SK-N-SH treated with all-trans-retinoic acid at 6 μM for 48 hours (cell line): ENCODE results near the gene CFAP299.

Source experiments
- ATAC-seq: fragments of 200-7000 bp; cut with Tn5 transposase; 3 replicates; pipeline ENCODE4 v1.9.1; 2020; ENCODE audit warnings: mild to moderate bottlenecking, moderate library complexity
- ARNTL ChIP-seq: fragments of 450-650 bp; formaldehyde crosslinking; IDR thresholded peaks from 2 replicates; pipeline ENCODE4 v1.5.0; 2020; ENCODE audit warnings: low read depth, mild to moderate bottlenecking, moderate library complexity, borderline replicate concordance
- BACH2 ChIP-seq: fragments of 250-450 bp; sonication (Bioruptor Pico); IDR thresholded peaks from 2 replicates; pipeline ENCODE4 v1.9.0; 2021; ENCODE audit warnings: mild to moderate bottlenecking, borderline replicate concordance
- CREB5 ChIP-seq: fragments of 250-450 bp; sonication (Bioruptor Pico); IDR thresholded peaks from 2 replicates; pipeline ENCODE4 v1.5.1; 2020; ENCODE audit warnings: low read depth, mild to moderate bottlenecking, moderate library complexity
- CSDC2 ChIP-seq: fragments of 250-450 bp; sonication (Bioruptor Pico); IDR thresholded peaks from 2 replicates; pipeline ENCODE4 v1.5.0; 2020; ENCODE audit warnings: mild to moderate bottlenecking, moderate library complexity
- CSRNP3 ChIP-seq: fragments of 250-450 bp; sonication (Bioruptor Pico); IDR thresholded peaks from 2 replicates; pipeline ENCODE4 v1.5.1; 2021; ENCODE audit warnings: mild to moderate bottlenecking, moderate library complexity
- ISL1 ChIP-seq: fragments of 250-450 bp; sonication (Bioruptor Pico); IDR thresholded peaks from 2 replicates; pipeline ENCODE4 v2.1.2; 2022; ENCODE audit warnings: mild to moderate bottlenecking, moderate library complexity
- OSR1 ChIP-seq: fragments of 250-450 bp; sonication (Bioruptor Pico); IDR thresholded peaks from 2 replicates; pipeline ENCODE4 v1.8.0; 2022; ENCODE audit warnings: moderate library complexity, mild to moderate bottlenecking, inconsistent platforms
- PATZ1 ChIP-seq: fragments of 250-450 bp; sonication (Bioruptor Pico); IDR thresholded peaks from 2 replicates; pipeline ENCODE4 v1.8.0; 2020; ENCODE audit warnings: mild to moderate bottlenecking, moderate library complexity, borderline replicate concordance
- POU6F1 ChIP-seq: fragments of 250-450 bp; sonication (Bioruptor Pico); IDR thresholded peaks from 2 replicates; pipeline ENCODE4 v1.8.0; 2021; ENCODE audit warnings: low read depth, mild to moderate bottlenecking, moderate library complexity, borderline replicate concordance
- PPARA ChIP-seq: fragments of 250-450 bp; sonication (Bioruptor Pico); IDR thresholded peaks from 2 replicates; pipeline ENCODE4 v1.5.0; 2020; ENCODE audit warnings: mild to moderate bottlenecking, borderline replicate concordance
- SNAI2 ChIP-seq: fragments of 250-450 bp; sonication (Bioruptor Pico); IDR thresholded peaks from 2 replicates; pipeline ENCODE4 v1.5.0; 2020; ENCODE audit warnings: mild to moderate bottlenecking, moderate library complexity
- TCF4 ChIP-seq: fragments of 250-450 bp; sonication (Bioruptor Pico); IDR thresholded peaks from 2 replicates; pipeline ENCODE4 v1.8.0; 2021; ENCODE audit warnings: mild to moderate bottlenecking, moderate library complexity, borderline replicate concordance
- ZC3H10 ChIP-seq: fragments of 250-450 bp; sonication (Bioruptor Pico); IDR thresholded peaks from 2 replicates; pipeline ENCODE4 v1.5.1; 2021; ENCODE audit warnings: mild to moderate bottlenecking, moderate library complexity
- ZFP30 ChIP-seq: fragments of 450-650 bp; formaldehyde crosslinking; IDR thresholded peaks from 2 replicates; pipeline ENCODE4 v1.5.0; 2022; ENCODE audit warnings: mild to moderate bottlenecking, moderate library complexity
- ZNF565 ChIP-seq: fragments of 450-650 bp; formaldehyde crosslinking; conservative IDR thresholded peaks from 2 replicates; pipeline ENCODE4 v1.5.0; 2020; ENCODE audit warnings: low read depth, mild to moderate bottlenecking, moderate library complexity
- ZNF70 ChIP-seq: fragments of 450-650 bp; formaldehyde crosslinking; IDR thresholded peaks from 2 replicates; pipeline ENCODE4 v1.5.0; 2020; ENCODE audit warnings: mild to moderate bottlenecking, moderate library complexity
- ZNF8 ChIP-seq: fragments of 450-650 bp; formaldehyde crosslinking; IDR thresholded peaks from 2 replicates; pipeline ENCODE4 v1.5.0; 2020; ENCODE audit warnings: mild to moderate bottlenecking, moderate library complexity

The CFAP299 gene

GRCh38 chr4:80539190-80539589, 203.7 kb downstream of the CFAP299 start:
- TF ChIP-seq CSDC2 (CRISPR knock-in tag) (no peak), CSRNP3 (no peak), ZC3H10 (no peak), POU6F1 (no peak), PATZ1 (CRISPR knock-in tag) (no peak)
- ATAC-seq, result no peak

GRCh38 chr4:80540349-80540748, 204.8 kb downstream of the CFAP299 start:
- TF ChIP-seq ISL1 (no peak), PATZ1 (CRISPR knock-in tag) (no peak)
- no peak for ATAC-seq

- TF ChIP-seq ZNF8 (CRISPR knock-in tag) (no peak), CSDC2 (CRISPR knock-in tag) (no peak), OSR1 (no peak), ZNF565 (CRISPR knock-in tag) (no peak), ZFP30 (no peak), BACH2 (CRISPR knock-in tag) (no peak), ZNF70 (CRISPR knock-in tag) (no peak), CSRNP3 (no peak), ZC3H10 (no peak), ARNTL (CRISPR knock-in tag) (no peak), PPARA (CRISPR knock-in tag) (no peak), TCF4 (no peak), SNAI2 (CRISPR knock-in tag) (no peak), POU6F1 (no peak)
- peak; percentile 34; the same call in 1 of the 3 replicates for ATAC-seq
These were observed 205.4 kb downstream of the CFAP299 start for GRCh38 chr4:80540785-80541469.

- TF ChIP-seq ZNF70 (CRISPR knock-in tag) (no peak), ZNF565 (CRISPR knock-in tag) (no peak), CREB5 (CRISPR knock-in tag) (no peak), ISL1 (no peak), SNAI2 (CRISPR knock-in tag) (no peak), CSRNP3 (no peak), PATZ1 (CRISPR knock-in tag) (no peak)
- no peak for ATAC-seq
These were observed 207.2 kb downstream of the CFAP299 start for GRCh38 chr4:80542747-80543146.
